GM12878 (cell line): ENCODE results near the gene STXBP4. TPM values are rescaled to one million over a fixed set of nuclear protein-coding genes. Genes with fewer than 3 reads are reported as not detected.

Experiments
- ATAC-seq: fragments of 200-7000 bp; cut with Tn5 transposase; 3 replicates; pipeline ENCODE4 v1.9.1; 2020; ENCODE audit warnings: mild to moderate bottlenecking, moderate library complexity
- BruUV-seq: library from RNA; stranded (reverse); fragments of 400-500 nt; replicated peaks from 2 replicates; lab custom pipeline; 2021; lab: Mats Ljungman, UMichigan
- CTCF ChIA-PET: fragments of 300-600 bp; sonication (Branson Sonifier 250); formaldehyde crosslinking; extraction: SDS; loops from one replicate; lab custom pipeline; 2021; ENCODE audit warnings: inconsistent platforms; lab: Yijun Ruan, JAX
- POLR2A ChIA-PET: fragments of 350-600 bp; formaldehyde crosslinking; extraction: SDS; loops from one replicate; lab custom pipeline; 2021; ENCODE audit warnings: inconsistent platforms; lab: Charles Lee
- RAD21 ChIA-PET: fragments of 300-600 bp; sonication (Branson Sonifier 250); formaldehyde crosslinking; loops from one replicate; lab custom pipeline; 2023; ENCODE audit warnings: antibody characterized with exemption; ENCODE audit not compliant: unreplicated experiment; lab: Charles Lee
- SMC1A ChIA-PET: fragments of 300-600 bp; sonication (Branson Sonifier 250); formaldehyde crosslinking; loops from one replicate; lab custom pipeline; 2023; ENCODE audit not compliant: unreplicated experiment, uncharacterized antibody; lab: Charles Lee
- DNase-seq: peaks from one replicate; pipeline ENCODE4 v3.0.0-alpha.2; 2011; ENCODE audit warnings: low read depth, low spot score
- FAIRE-seq: peaks from 3 replicates; lab custom pipeline; 2011; peaks lifted over from hg19 to GRCh38; lab: Jason Lieb, UNC
- H2AFZ ChIP-seq: 2 replicates; pipeline ENCODE4 v1.6.0; 2011; ENCODE audit warnings: low read depth, low read length, control low read depth; ENCODE audit not compliant: control insufficient read depth
- H3K27ac ChIP-seq: 2 replicates; pipeline ENCODE4 v1.5.1; 2011; ENCODE audit warnings: control low read depth; ENCODE audit not compliant: control insufficient read depth, insufficient read depth
- H3K27me3 ChIP-seq, 2 experiments: replicated peaks in 1 of 2; 2 replicates each; pipeline versions ENCODE4 v1.6.0 to v1.6.1; 2011; ENCODE audit warnings: low read length in 1 of 2; ENCODE audit not compliant: control insufficient read depth in 2 of 2, insufficient read depth in 2 of 2
- H3K36me3 ChIP-seq, 2 experiments: 2 replicates each; pipeline ENCODE4 v1.5.1; 2011; ENCODE audit warnings: low read length in 1 of 2; ENCODE audit not compliant: control insufficient read depth in 2 of 2, insufficient read depth in 2 of 2
- H3K4me1 ChIP-seq: 2 replicates; pipeline ENCODE4 v1.6.1; 2011; ENCODE audit warnings: mild to moderate bottlenecking, low read length, moderate library complexity, mixed read lengths; ENCODE audit not compliant: control insufficient read depth, insufficient read depth
- H3K4me2 ChIP-seq: 2 replicates; pipeline ENCODE4 v1.6.0; 2011; ENCODE audit warnings: control low read depth; ENCODE audit not compliant: control insufficient read depth, insufficient read depth
- H3K4me3 ChIP-seq: fragments of 200-600 bp; sonication (generic); 2 replicates; pipeline ENCODE4 v1.5.1; 2016
- H3K79me2 ChIP-seq: 2 replicates; pipeline ENCODE4 v1.6.0; 2011; ENCODE audit warnings: low read length; ENCODE audit not compliant: control insufficient read depth, insufficient read depth
- H3K9ac ChIP-seq: 2 replicates; pipeline ENCODE4 v1.8.0; 2011; ENCODE audit warnings: low read length, control low read depth, mixed read lengths; ENCODE audit not compliant: control insufficient read depth, insufficient read depth
- H3K9me3 ChIP-seq: replicated peaks from 3 replicates; pipeline ENCODE4 v1.5.1; 2011; ENCODE audit warnings: mild to moderate bottlenecking, low read length; ENCODE audit not compliant: control insufficient read depth, insufficient read depth
- H4K20me1 ChIP-seq: 2 replicates; pipeline ENCODE4 v1.6.0; 2011; ENCODE audit not compliant: control insufficient read depth, insufficient read depth
- KAT2A ChIP-seq: conservative IDR thresholded peaks from 2 replicates; pipeline ENCODE4 v1.6.1; 2011; ENCODE audit warnings: low read depth, low read length; ENCODE audit not compliant: control insufficient read depth
- RB1 ChIP-seq: fragments of 450-650 bp; formaldehyde crosslinking; IDR thresholded peaks from 2 replicates; pipeline ENCODE4 v1.6.1; 2017; ENCODE audit warnings: mild to moderate bottlenecking, borderline replicate concordance
- SIN3A ChIP-seq: IDR thresholded peaks from 2 replicates; pipeline ENCODE4 v1.6.1; 2012; ENCODE audit warnings: low read depth, low read length, improper control_type of control experiment
- SPI1 ChIP-seq: IDR thresholded peaks from 2 replicates; pipeline ENCODE4 v1.6.1; 2011; ENCODE audit warnings: low read depth, mild to moderate bottlenecking, low read length, moderate library complexity, borderline replicate concordance; ENCODE audit not compliant: insufficient read depth
- WGBS: methylation state at CpG from one replicate; pipeline ENCODE4 v1.1.6; 2016; ENCODE audit warnings: low lambda C conversion rate; ENCODE audit not compliant: insufficient replicate concordance, insufficient coverage; ENCODE audit errors: missing lambda C conversion rate; 5-methylcytosine and 5-hydroxymethylcytosine counted together
- in situ Hi-C: fragments of 300-500 bp; cut with MboI; formaldehyde crosslinking; loops from 9 replicates; pipeline ENCODE4 v1.14.3; 2018; ENCODE audit warnings: mixed read lengths
- intact Hi-C: fragments of 100-400 bp; cut with micrococcal nuclease; formaldehyde crosslinking; loops from one replicate; pipeline ENCODE4 v1.14.2; 2022; ENCODE audit not compliant: unreplicated experiment
- polyA plus RNA-seq, 11 experiments: library from polyadenylated mRNA; depleted of rRNA in 4 of 11; unstranded in 6 of 11; stranded (reverse) in 5 of 11; fragments of >200 nt; fragmentation: Nextera tagmentation in 4 of 11; fragmentation: Illumina TruSeq in 1 of 11; extraction: Ambion mirVana in 4 of 11; extraction: Trizol in 1 of 11; gene quantifications; 1 replicate in 1 of 11; 2 replicates in 10 of 11; pipeline versions ENCODE4 v1.2.1 to v1.2.3, GENCODE V29; 2011 to 2016; ENCODE audit warnings: inconsistent platforms in 2 of 11, missing spikeins in 2 of 11, low read depth in 1 of 11
- total RNA-seq, 4 experiments: library from RNA; depleted of rRNA in 3 of 4; stranded (reverse); fragments of >200 nt in 3 of 4; fragmentation: Illumina TruSeq in 1 of 4; extraction: Trizol in 1 of 4; gene quantifications; 2 replicates each; pipeline versions ENCODE4 v1.2.1 to v1.2.3, GENCODE V29; 2013 to 2021
- TF ChIP-seq, protein P1 (sequence below): IDR thresholded peaks from 2 replicates; pipeline ENCODE4 v1.6.1; 2011; ENCODE audit warnings: low read depth, low read length, improper control_type of control experiment, borderline replicate concordance
- TF ChIP-seq, protein P2 (sequence below): fragments of 450-650 bp; IDR thresholded peaks from 2 replicates; pipeline ENCODE4 v1.6.1; 2017; ENCODE audit warnings: mild to moderate bottlenecking, moderate library complexity
- TF ChIP-seq, protein P3 (sequence below): IDR thresholded peaks from 2 replicates; pipeline ENCODE4 v1.6.1; 2012; ENCODE audit warnings: mild to moderate bottlenecking, low read depth, low read length

The STXBP4 gene
- total and polyA plus RNA-seq, 10 of the 15 experiments (the other 5 are each of a cell fraction or from before 2014, with no cell fraction given), result 4.3 to 11.0 (median 6.7) TPM

DNA sequence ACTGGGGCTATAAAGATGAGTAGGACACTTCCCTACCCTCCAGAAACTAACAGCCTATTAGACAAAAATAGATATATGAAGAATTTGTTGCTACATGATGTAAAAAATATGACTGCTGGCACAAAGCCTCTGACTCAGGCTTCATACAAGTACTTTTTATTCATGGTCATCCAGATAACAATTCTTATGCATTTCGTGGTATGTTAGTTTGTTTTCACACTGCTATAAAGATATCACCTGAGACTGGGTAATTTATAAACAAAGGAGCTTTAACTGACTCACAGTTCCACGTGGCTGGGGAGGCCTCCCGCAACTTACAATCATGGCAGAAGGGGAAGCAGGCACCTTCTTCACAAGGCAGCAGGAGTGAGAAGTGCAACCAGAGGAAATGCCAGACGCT, 183.7 kb downstream of the STXBP4 start:
- intact Hi-C loops (no loop called here), in situ Hi-C loops (no loop called here)
- Histone ChIP-seq H3K27me3 (no peaks in the 10 kb centered on the region), H3K36me3 (no peaks in the 10 kb centered on the region; a peak in 1 of 4 replicates), H3K79me2 (no peaks in the 10 kb centered on the region), H4K20me1 (no peaks in the 10 kb centered on the region), H2AFZ (no peak overlapping the region), H3K4me3 (no peak overlapping the region), H3K4me1 (no peaks in the 10 kb centered on the region), H3K4me2 (no peak overlapping the region), H3K9me3 (no peaks in the 10 kb centered on the region), H3K9ac (no peak overlapping the region), H3K27ac (no peak overlapping the region)
- RAD21 ChIA-PET, result no interaction called here
- FAIRE-seq, result no peak
- ATAC-seq, result no peak
- SMC1A ChIA-PET, result no interaction called here
- TF ChIP-seq KAT2A (no peak), SPI1 (no peak)
- POLR2A ChIA-PET, result no interaction called here
- no TSS peak for BruUV-seq
- no peak for DNase-seq
- 45% methylated on average over 4 of the region's 4 CpGs for whole genome bisulfite sequencing
- CTCF ChIA-PET, result no interaction called here

DNA sequence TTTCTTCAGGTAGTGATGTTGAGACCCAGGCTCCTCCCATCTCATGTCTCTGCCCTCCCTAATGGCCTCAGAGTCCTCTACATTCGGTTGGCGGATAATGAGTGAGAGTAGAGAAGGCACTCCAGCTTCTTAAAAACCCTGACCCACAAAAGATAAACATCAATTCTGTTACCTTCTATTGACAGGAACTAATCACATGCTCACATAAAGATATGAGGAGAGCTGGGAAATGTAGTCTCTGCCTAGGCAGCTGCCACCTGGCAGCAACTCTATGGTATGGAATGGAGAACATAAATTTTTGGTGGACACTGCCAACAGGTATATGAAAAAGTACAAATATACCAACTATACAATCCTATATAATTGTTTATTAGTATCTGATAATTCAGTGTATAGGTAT, 185.5 kb downstream of the STXBP4 start:
- POLR2A ChIA-PET, result interaction anchor here (1.1 kb wide), 1 partner anchor 9 kb away, joined by 3 read pairs; no protein-coding TSS in a partner anchor
- TF ChIP-seq, protein P1, sequence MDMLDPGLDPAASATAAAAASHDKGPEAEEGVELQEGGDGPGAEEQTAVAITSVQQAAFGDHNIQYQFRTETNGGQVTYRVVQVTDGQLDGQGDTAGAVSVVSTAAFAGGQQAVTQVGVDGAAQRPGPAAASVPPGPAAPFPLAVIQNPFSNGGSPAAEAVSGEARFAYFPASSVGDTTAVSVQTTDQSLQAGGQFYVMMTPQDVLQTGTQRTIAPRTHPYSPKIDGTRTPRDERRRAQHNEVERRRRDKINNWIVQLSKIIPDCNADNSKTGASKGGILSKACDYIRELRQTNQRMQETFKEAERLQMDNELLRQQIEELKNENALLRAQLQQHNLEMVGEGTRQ, result no peak
- TF ChIP-seq SIN3A, result no peak
- TF ChIP-seq, protein P2, sequence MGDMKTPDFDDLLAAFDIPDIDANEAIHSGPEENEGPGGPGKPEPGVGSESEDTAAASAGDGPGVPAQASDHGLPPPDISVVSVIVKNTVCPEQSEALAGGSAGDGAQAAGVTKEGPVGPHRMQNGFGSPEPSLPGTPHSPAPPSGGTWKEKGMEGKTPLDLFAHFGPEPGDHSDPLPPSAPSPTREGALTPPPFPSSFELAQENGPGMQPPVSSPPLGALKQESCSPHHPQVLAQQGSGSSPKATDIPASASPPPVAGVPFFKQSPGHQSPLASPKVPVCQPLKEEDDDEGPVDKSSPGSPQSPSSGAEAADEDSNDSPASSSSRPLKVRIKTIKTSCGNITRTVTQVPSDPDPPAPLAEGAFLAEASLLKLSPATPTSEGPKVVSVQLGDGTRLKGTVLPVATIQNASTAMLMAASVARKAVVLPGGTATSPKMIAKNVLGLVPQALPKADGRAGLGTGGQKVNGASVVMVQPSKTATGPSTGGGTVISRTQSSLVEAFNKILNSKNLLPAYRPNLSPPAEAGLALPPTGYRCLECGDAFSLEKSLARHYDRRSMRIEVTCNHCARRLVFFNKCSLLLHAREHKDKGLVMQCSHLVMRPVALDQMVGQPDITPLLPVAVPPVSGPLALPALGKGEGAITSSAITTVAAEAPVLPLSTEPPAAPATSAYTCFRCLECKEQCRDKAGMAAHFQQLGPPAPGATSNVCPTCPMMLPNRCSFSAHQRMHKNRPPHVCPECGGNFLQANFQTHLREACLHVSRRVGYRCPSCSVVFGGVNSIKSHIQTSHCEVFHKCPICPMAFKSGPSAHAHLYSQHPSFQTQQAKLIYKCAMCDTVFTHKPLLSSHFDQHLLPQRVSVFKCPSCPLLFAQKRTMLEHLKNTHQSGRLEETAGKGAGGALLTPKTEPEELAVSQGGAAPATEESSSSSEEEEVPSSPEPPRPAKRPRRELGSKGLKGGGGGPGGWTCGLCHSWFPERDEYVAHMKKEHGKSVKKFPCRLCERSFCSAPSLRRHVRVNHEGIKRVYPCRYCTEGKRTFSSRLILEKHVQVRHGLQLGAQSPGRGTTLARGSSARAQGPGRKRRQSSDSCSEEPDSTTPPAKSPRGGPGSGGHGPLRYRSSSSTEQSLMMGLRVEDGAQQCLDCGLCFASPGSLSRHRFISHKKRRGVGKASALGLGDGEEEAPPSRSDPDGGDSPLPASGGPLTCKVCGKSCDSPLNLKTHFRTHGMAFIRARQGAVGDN, result no peak
- TF ChIP-seq, protein P3, sequence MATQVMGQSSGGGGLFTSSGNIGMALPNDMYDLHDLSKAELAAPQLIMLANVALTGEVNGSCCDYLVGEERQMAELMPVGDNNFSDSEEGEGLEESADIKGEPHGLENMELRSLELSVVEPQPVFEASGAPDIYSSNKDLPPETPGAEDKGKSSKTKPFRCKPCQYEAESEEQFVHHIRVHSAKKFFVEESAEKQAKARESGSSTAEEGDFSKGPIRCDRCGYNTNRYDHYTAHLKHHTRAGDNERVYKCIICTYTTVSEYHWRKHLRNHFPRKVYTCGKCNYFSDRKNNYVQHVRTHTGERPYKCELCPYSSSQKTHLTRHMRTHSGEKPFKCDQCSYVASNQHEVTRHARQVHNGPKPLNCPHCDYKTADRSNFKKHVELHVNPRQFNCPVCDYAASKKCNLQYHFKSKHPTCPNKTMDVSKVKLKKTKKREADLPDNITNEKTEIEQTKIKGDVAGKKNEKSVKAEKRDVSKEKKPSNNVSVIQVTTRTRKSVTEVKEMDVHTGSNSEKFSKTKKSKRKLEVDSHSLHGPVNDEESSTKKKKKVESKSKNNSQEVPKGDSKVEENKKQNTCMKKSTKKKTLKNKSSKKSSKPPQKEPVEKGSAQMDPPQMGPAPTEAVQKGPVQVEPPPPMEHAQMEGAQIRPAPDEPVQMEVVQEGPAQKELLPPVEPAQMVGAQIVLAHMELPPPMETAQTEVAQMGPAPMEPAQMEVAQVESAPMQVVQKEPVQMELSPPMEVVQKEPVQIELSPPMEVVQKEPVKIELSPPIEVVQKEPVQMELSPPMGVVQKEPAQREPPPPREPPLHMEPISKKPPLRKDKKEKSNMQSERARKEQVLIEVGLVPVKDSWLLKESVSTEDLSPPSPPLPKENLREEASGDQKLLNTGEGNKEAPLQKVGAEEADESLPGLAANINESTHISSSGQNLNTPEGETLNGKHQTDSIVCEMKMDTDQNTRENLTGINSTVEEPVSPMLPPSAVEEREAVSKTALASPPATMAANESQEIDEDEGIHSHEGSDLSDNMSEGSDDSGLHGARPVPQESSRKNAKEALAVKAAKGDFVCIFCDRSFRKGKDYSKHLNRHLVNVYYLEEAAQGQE, result no peak
- no peak for TF ChIP-seq RB1

More for the DNA sequence above, 185.5 kb downstream of the STXBP4 start:
- Histone ChIP-seq H4K20me1 (no peaks in the 10 kb centered on the region), H3K4me2 (no peak overlapping the region), H3K79me2 (no peaks in the 10 kb centered on the region), H2AFZ (no peak overlapping the region), H3K36me3 (no peaks in the 10 kb centered on the region; a peak in 1 of 4 replicates), H3K9me3 (no peaks in the 10 kb centered on the region), H3K27me3 (no peaks in the 10 kb centered on the region), H3K4me1 (no peaks in the 10 kb centered on the region), H3K4me3 (no peak overlapping the region), H3K27ac (no peak overlapping the region), H3K9ac (no peak overlapping the region)
- ATAC-seq, result no peak
- ChIA-PET CTCF (interaction anchor here (0.6 kb wide), 1 partner anchor 292 kb away, joined by 4 read pairs; no protein-coding TSS in a partner anchor), RAD21 (no interaction called here), SMC1A (interaction anchor here (1.4 kb wide), 1 partner anchor 15 kb away, joined by 3 read pairs; no protein-coding TSS in a partner anchor)
- no TSS peak for BruUV-seq
- 95% methylated on average over 2 of the region's 2 CpGs for WGBS
- no peak for DNase-seq
- no peak for FAIRE-seq
- intact Hi-C loops, result no loop called here
- in situ Hi-C loops, result no loop called here
